Keratinocyte (primary cell): ENCODE measurements around the gene PFAS. TPM values are rescaled to one million over a fixed set of nuclear protein-coding genes. Genes with fewer than 3 reads are reported as not detected.

Experiments
- DNase-seq: peaks from one replicate; pipeline ENCODE4 v3.0.0-alpha.2; 2011; ENCODE audit warnings: low read depth, missing footprints, low spot score
- FAIRE-seq: peaks from 2 replicates; lab custom pipeline; 2011; peaks lifted over from hg19 to GRCh38; lab: Jason Lieb, UNC
- H2AFZ ChIP-seq: 2 replicates; pipeline ENCODE4 v1.6.0; 2012; ENCODE audit warnings: low read length, control low read depth, inconsistent platforms; ENCODE audit not compliant: control insufficient read depth
- H3K27ac ChIP-seq: 2 replicates; pipeline ENCODE4 v1.5.1; 2011; ENCODE audit warnings: low read length; ENCODE audit not compliant: control insufficient read depth, insufficient read depth
- H3K27me3 ChIP-seq: 3 replicates; pipeline ENCODE4 v1.6.0; 2011; ENCODE audit warnings: low read length; ENCODE audit not compliant: control insufficient read depth, insufficient read depth; ENCODE audit errors: extremely low read depth
- H3K36me3 ChIP-seq, 2 experiments: 2 replicates in 1 of 2; 3 replicates in 1 of 2; pipeline ENCODE4 v1.5.1; 2011; ENCODE audit warnings: low read length in 2 of 2, mild to moderate bottlenecking in 1 of 2; ENCODE audit not compliant: control insufficient read depth in 2 of 2, insufficient read depth in 2 of 2; ENCODE audit errors: extremely low read depth in 1 of 2
- H3K4me1 ChIP-seq: 3 replicates; pipeline ENCODE4 v1.5.1; 2011; ENCODE audit warnings: low read length; ENCODE audit not compliant: control insufficient read depth, insufficient read depth; ENCODE audit errors: extremely low read depth
- H3K4me2 ChIP-seq: 3 replicates; pipeline ENCODE4 v1.6.0; 2011; ENCODE audit warnings: low read depth, low read length; ENCODE audit not compliant: control insufficient read depth, insufficient read depth; ENCODE audit errors: extremely low read depth
- H3K4me3 ChIP-seq, 3 experiments: fragments of 200-600 bp in 1 of 3; sonication (generic) in 1 of 3; 2 replicates in 2 of 3; 3 replicates in 1 of 3; pipeline ENCODE4 v1.5.1; 2011 to 2016; ENCODE audit warnings: low read length in 3 of 3, mild to moderate bottlenecking in 3 of 3, control low read depth in 2 of 3, inconsistent platforms in 1 of 3, low read depth in 1 of 3, mixed read lengths in 1 of 3, mixed run types in 1 of 3, moderate library complexity in 1 of 3; ENCODE audit not compliant: control insufficient read depth in 2 of 3, insufficient read depth in 2 of 3; ENCODE audit errors: extremely low read depth in 1 of 3
- H3K79me2 ChIP-seq: 2 replicates; pipeline ENCODE4 v1.6.0; 2012; ENCODE audit warnings: low read length; ENCODE audit not compliant: control insufficient read depth, insufficient read depth
- H3K9ac ChIP-seq: 3 replicates; pipeline ENCODE4 v1.6.0; 2011; ENCODE audit warnings: low read length; ENCODE audit not compliant: control insufficient read depth, insufficient read depth; ENCODE audit errors: extremely low read depth
- H3K9me1 ChIP-seq: 3 replicates; pipeline ENCODE4 v1.6.0; 2011; ENCODE audit warnings: low read length; ENCODE audit not compliant: control insufficient read depth, insufficient read depth; ENCODE audit errors: extremely low read depth
- H3K9me3 ChIP-seq: 2 replicates; pipeline ENCODE4 v1.5.1; 2012; ENCODE audit warnings: low read depth, low read length; ENCODE audit not compliant: control insufficient read depth
- H4K20me1 ChIP-seq: 3 replicates; pipeline ENCODE4 v1.6.0; 2011; ENCODE audit warnings: low read length; ENCODE audit not compliant: control insufficient read depth, insufficient read depth; ENCODE audit errors: extremely low read depth
- CTCF ChIP-seq, 3 experiments: IDR thresholded peaks in 1 of 3; conservative IDR thresholded peaks in 1 of 3; optimal IDR thresholded peaks in 1 of 3; 2 replicates in 2 of 3; 3 replicates in 1 of 3; pipeline versions ENCODE3 to v1.5.1; 2011; ENCODE audit warnings: low read length in 3 of 3, mild to moderate bottlenecking in 3 of 3, moderate library complexity in 2 of 3, control low read depth in 1 of 3, inconsistent platforms in 1 of 3; ENCODE audit not compliant: insufficient read depth in 2 of 3; ENCODE audit errors: extremely low read depth in 1 of 3
- EZH2 ChIP-seq: IDR thresholded peaks from one replicate; pipeline ENCODE4 v1.6.1; 2012; ENCODE audit warnings: inconsistent platforms, mild to moderate bottlenecking, low read length, moderate library complexity
- dilution Hi-C: fragments of 300-500 bp; cut with MboI; formaldehyde crosslinking; loops from one replicate; pipeline ENCODE4 v1.7.0; 2020; ENCODE audit warnings: low sequenced_read_pairs; ENCODE audit not compliant: extremely low pct_ligation_motif_present
- polyA plus RNA-seq, 5 experiments: library from polyadenylated mRNA; depleted of rRNA in 3 of 5; stranded (reverse) in 3 of 5; stranded (forward) in 1 of 5; unstranded in 1 of 5; fragments of >200 nt; gene quantifications; 1 replicate in 1 of 5; 2 replicates in 3 of 5; 3 replicates in 1 of 5; pipeline versions ENCODE4 v1.2.1 to v1.2.3, GENCODE V29; 2011 to 2012; ENCODE audit warnings: missing spikeins in 2 of 5, low read depth in 1 of 5, low replicate concordance in 1 of 5

The PFAS gene
- polyA plus RNA-seq, 1 donor (not counting 4 experiments of a cell fraction or from before 2014, with no cell fraction given) = 14.1 TPM

DNA sequence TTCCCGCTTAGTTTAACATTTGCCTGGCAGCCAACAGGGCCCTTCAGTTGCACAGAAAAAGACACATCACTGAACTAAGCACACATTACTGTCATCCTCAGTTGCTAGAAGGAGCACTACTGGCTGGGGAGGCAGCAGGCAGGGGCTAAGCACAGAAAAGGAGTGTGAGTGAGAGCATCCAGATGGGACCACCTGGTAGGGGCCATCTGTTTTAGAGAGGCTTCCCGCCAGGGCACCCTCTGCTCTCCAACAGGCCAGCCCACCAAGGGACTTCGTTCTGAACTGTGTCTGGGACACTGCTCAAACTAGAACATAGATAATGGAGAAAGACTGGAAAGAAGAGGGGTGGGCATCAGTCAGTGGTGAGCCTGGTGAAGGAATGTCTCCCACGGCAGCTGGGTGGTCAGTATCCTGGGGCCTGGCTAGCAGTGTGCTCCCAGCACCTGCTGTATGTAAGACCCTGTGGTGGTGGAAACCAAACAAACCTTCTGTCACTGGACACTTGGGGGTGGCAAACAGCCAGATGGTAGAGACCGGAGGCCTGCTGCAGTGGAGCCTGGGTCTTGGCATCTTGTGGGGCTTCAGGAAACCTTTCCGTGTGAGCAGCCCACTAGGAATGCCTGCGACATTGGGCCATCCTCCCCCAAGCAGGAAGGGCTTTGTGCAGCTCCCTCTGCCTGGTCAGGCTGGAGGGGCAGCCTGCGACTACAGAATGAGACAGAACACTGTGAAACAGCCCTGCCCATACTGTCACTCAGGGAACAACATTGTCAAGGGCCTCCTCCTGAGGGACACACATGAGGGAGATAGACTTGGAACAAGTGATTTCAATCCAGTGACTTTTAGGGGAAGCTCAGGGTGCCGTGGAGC, 26.6 kb downstream of the PFAS start:
- FAIRE-seq (no peak), DNase-seq (no peak)
- no peaks in the 10 kb centered on the region for H3K79me2 ChIP-seq
- H3K4me3 ChIP-seq = no peak overlapping the region
- H3K27ac ChIP-seq = no peak overlapping the region
- H3K27me3 ChIP-seq = no peaks in the 10 kb centered on the region
- peaks cover 0 to 2% of the 10 kb centered on the region in 2 experiments for H3K36me3 ChIP-seq
- no peak overlapping the region for H2AFZ ChIP-seq
- no peak overlapping the region for H3K9ac ChIP-seq
- dilution Hi-C loops = no loop called here
- H3K4me2 ChIP-seq = no peak overlapping the region
- no peaks in the 10 kb centered on the region for H3K4me1 ChIP-seq
- H4K20me1 ChIP-seq = no peaks in the 10 kb centered on the region
- no peak for TF ChIP-seq EZH2
- no peak for TF ChIP-seq CTCF (optimal IDR thresholded peaks at IDR 0.05 in 1 of 3, IDR thresholded peaks at IDR 0.05 in 1 of 3, conservative IDR thresholded peaks at IDR 0.05 in 1 of 3; ENCODE audit: extremely low read depth in 1 of 3, insufficient read depth in 2 of 3, low read length in 3 of 3)
- H3K9me1 ChIP-seq = no peaks in the 10 kb centered on the region
- no peaks in the 10 kb centered on the region for H3K9me3 ChIP-seq

DNA sequence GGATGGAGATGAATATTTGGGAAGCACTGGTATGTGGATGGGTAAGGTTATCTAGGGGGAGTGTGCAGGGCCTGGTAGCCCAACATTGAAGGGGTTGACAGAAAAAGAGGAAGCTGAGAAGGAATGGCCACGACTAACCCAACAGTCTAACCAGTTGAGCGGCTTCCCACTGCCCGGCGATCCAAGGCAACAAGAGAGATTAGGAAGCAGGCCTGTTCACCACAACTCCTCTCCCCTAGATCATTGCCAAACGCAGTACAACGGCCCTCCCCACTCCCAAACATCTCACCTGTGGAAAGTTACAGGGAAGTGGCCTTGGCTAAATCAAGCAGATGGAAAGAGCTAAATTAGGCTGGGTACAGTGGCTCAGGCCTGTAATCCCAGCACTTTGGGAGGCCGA, 28.2 kb downstream of the PFAS start:
- H3K27ac ChIP-seq = no peak overlapping the region
- H2AFZ ChIP-seq = no peak overlapping the region
- no peak overlapping the region for H3K9ac ChIP-seq
- no peaks in the 10 kb centered on the region for H3K27me3 ChIP-seq
- DNase-seq = no peak
- dilution Hi-C loops = no loop called here
- H3K9me1 ChIP-seq = no peaks in the 10 kb centered on the region
- no peaks in the 10 kb centered on the region for H3K79me2 ChIP-seq
- FAIRE-seq = no peak
- H3K4me2 ChIP-seq = no peak overlapping the region
- H3K4me1 ChIP-seq = peaks cover 2% of the 10 kb centered on the region
- H4K20me1 ChIP-seq = no peaks in the 10 kb centered on the region
- TF ChIP-seq CTCF (optimal IDR thresholded peaks at IDR 0.05 in 1 of 3, IDR thresholded peaks at IDR 0.05 in 1 of 3, conservative IDR thresholded peaks at IDR 0.05 in 1 of 3; ENCODE audit: extremely low read depth in 1 of 3, insufficient read depth in 2 of 3, low read length in 3 of 3) = no peak
- TF ChIP-seq EZH2 = no peak
- no peaks in the 10 kb centered on the region for H3K9me3 ChIP-seq
- no peaks in the 10 kb centered on the region for H3K36me3 ChIP-seq
- no peak overlapping the region for H3K4me3 ChIP-seq
